ENCODE measurements around the gene ADM2. TPM values are rescaled to one million over a fixed set of nuclear protein-coding genes. Genes with fewer than 3 reads are reported as not detected.

Gene ADM2
- total RNA-seq, 1 experiment from 2014 or later: 11.9 TPM

GRCh38 chr22:50479721-50480120 lies 1.6 kb upstream of the ADM2 start:
- H3K14ac ChIP-seq (ENCODE audit: insufficient read depth, low read length): no peak overlapping the region
- H4K8ac ChIP-seq (replicated peaks; ENCODE audit: insufficient read length, low read depth, low read length): no peak overlapping the region
- H4K20me1 ChIP-seq (ENCODE audit: control insufficient read depth, insufficient read depth, insufficient read length): no peaks in the 10 kb centered on the region
- DNase-seq: no peak
- WGBS (ENCODE audit: extremely low coverage, insufficient read length, low lambda C conversion rate): no CpG with 5 or more reads among the region's 11 CpGs
- no peak overlapping the region for H2BK20ac ChIP-seq (ENCODE audit: low read depth, low read length, poor library complexity, severe bottlenecking)
- H3K27me3 ChIP-seq (ENCODE audit: insufficient read depth, low read length): peaks cover 9% of the 10 kb centered on the region; the same call in 1 of the 2 replicates
- no peak overlapping the region for H3K23ac ChIP-seq (ENCODE audit: insufficient read length, low read depth, low read length)
- peak overlapping the region in 1 of 2 experiments; percentile 81; a peak in 3 of 5 replicates for H3K4me3 Mint-ChIP-seq
- H3K4me1 ChIP-seq (ENCODE audit: insufficient read depth, low read length): no peaks in the 10 kb centered on the region
- no peak overlapping the region for H3K56ac ChIP-seq (ENCODE audit: insufficient read length, low read depth, low read length)
- no peak overlapping the region for H2AK5ac ChIP-seq (ENCODE audit: insufficient read length, low read length)
- H3K9me3 ChIP-seq (ENCODE audit: control insufficient read depth, low read depth, low read length): no peaks in the 10 kb centered on the region
- no peak overlapping the region for H3K9ac ChIP-seq (ENCODE audit: extremely low read depth, insufficient read length, low read length)
- H3T11ph ChIP-seq (ENCODE audit: low read length): no peak overlapping the region
- no peaks in the 10 kb centered on the region for H3K36me3 Mint-ChIP-seq (ENCODE audit: insufficient read depth in 1 of 3, low read depth in 3 of 3)
- no peak for TF ChIP-seq CTCF (conservative IDR thresholded peaks at IDR 0.05)
- H3K27ac ChIP-seq (ENCODE audit: insufficient read length, low read depth, low read length): no peak overlapping the region
- no peak overlapping the region for H3K27ac Mint-ChIP-seq
- H3K79me1 ChIP-seq (ENCODE audit: insufficient read depth, low read depth, low read length, poor library complexity, severe bottlenecking): no peaks in the 10 kb centered on the region
- no peak overlapping the region for H2BK15ac ChIP-seq (ENCODE audit: low read depth, low read length)
- no peak overlapping the region for H2AFZ ChIP-seq (ENCODE audit: low read length)
- no peak overlapping the region for H2BK5ac ChIP-seq (ENCODE audit: insufficient read length, low read length)
- H3K79me2 ChIP-seq (ENCODE audit: insufficient read depth, low read length): no peaks in the 10 kb centered on the region
- no peak overlapping the region for H4K91ac ChIP-seq (ENCODE audit: insufficient read length, low read depth, low read length)
- peak overlapping the region; percentile 27 for H2BK12ac ChIP-seq (ENCODE audit: insufficient read length, low read depth, low read length)
- peaks cover 13 to 14% of the 10 kb centered on the region in 2 experiments for H3K4me1 Mint-ChIP-seq
- no peaks in the 10 kb centered on the region for H3K9me3 Mint-ChIP-seq
- peaks cover 12% of the 10 kb centered on the region for H3K23me2 ChIP-seq (ENCODE audit: insufficient read length, low read depth, low read length, poor library complexity, severe bottlenecking)
- no peak overlapping the region for H3K4ac ChIP-seq (ENCODE audit: low read depth, low read length)
- no peak overlapping the region for H3K4me2 ChIP-seq (ENCODE audit: insufficient read depth, insufficient read length, low read length)
- H4K5ac ChIP-seq (ENCODE audit: insufficient read length, low read depth, low read length): no peak overlapping the region
- H2BK120ac ChIP-seq (ENCODE audit: low read depth, low read length, poor library complexity, severe bottlenecking): no peak overlapping the region
- H3K18ac ChIP-seq (ENCODE audit: insufficient read length, low read depth, low read length): no peak overlapping the region
- peaks cover 36% of the 10 kb centered on the region for H3K27me3 Mint-ChIP-seq (ENCODE audit: low read depth)
